Neuronal stem cell (in vitro differentiated cells): Measurements from ENCODE around the gene TYK2.
A peak's percentile ranks its signal among the peaks of the same experiment; 100 is the strongest.

Source experiments
- DNase-seq: peaks from one replicate; pipeline ENCODE4 v3.0.0-alpha.2; 2013; ENCODE audit warnings: low spot score
- H2AFZ ChIP-seq: one replicate; pipeline ENCODE4 v1.6.1; 2013; ENCODE audit warnings: mild to moderate bottlenecking, low read length, inconsistent platforms
- H2AK5ac ChIP-seq: 2 replicates; pipeline ENCODE4 v1.6.1; 2013; ENCODE audit warnings: low read depth, mild to moderate bottlenecking, inconsistent platforms, low read length, moderate library complexity, mixed read lengths
- H2BK120ac ChIP-seq: 2 replicates; pipeline ENCODE4 v1.6.1; 2013; ENCODE audit warnings: low read depth, mild to moderate bottlenecking, inconsistent platforms, low read length, moderate library complexity, mixed read lengths
- H2BK12ac ChIP-seq: one replicate; pipeline ENCODE4 v1.6.1; 2013; ENCODE audit warnings: low read length, inconsistent platforms
- H2BK15ac ChIP-seq: 2 replicates; pipeline ENCODE4 v1.6.1; 2013; ENCODE audit warnings: mild to moderate bottlenecking, low read length, inconsistent platforms, mixed read lengths
- H2BK5ac ChIP-seq: one replicate; pipeline ENCODE4 v1.6.1; 2013; ENCODE audit warnings: inconsistent platforms, mild to moderate bottlenecking, low read length, moderate library complexity
- H3K14ac ChIP-seq: one replicate; pipeline ENCODE4 v1.6.1; 2013; ENCODE audit warnings: low read length, inconsistent platforms
- H3K18ac ChIP-seq: 2 replicates; pipeline ENCODE4 v1.6.1; 2013; ENCODE audit warnings: low read length, inconsistent platforms
- H3K23ac ChIP-seq: 2 replicates; pipeline ENCODE4 v1.6.1; 2013; ENCODE audit warnings: low read depth, mild to moderate bottlenecking, mixed read lengths, low read length, inconsistent platforms; ENCODE audit not compliant: poor library complexity
- H3K27ac ChIP-seq: replicated peaks from 3 replicates; pipeline ENCODE4 v1.5.1; 2013; ENCODE audit warnings: low read length, inconsistent platforms
- H3K27me3 ChIP-seq, 3 experiments: 2 replicates each; pipeline ENCODE4 v1.6.1; 2013; ENCODE audit warnings: low read length in 3 of 3, mild to moderate bottlenecking in 2 of 3, inconsistent platforms in 1 of 3, low read depth in 1 of 3, mixed read lengths in 1 of 3, moderate library complexity in 1 of 3; ENCODE audit not compliant: control insufficient read depth in 3 of 3, insufficient read depth in 3 of 3
- H3K36me3 ChIP-seq, 2 donors: replicated peaks in 1 of 2; 2 replicates each; pipeline ENCODE4 v1.6.1; 2013; ENCODE audit warnings: low read length in 2 of 2; ENCODE audit not compliant: control insufficient read depth in 2 of 2, insufficient read depth in 2 of 2
- H3K4ac ChIP-seq: 2 replicates; pipeline ENCODE4 v1.6.1; 2013; ENCODE audit warnings: inconsistent platforms, mild to moderate bottlenecking, low read length, moderate library complexity
- H3K4me1 ChIP-seq, 2 donors: 1 replicate in 1 of 2; 2 replicates in 1 of 2; pipeline ENCODE4 v1.6.1; 2013; ENCODE audit warnings: low read length in 2 of 2, low read depth in 1 of 2; ENCODE audit not compliant: control insufficient read depth in 2 of 2, insufficient read depth in 1 of 2
- H3K4me2 ChIP-seq: one replicate; pipeline ENCODE4 v1.6.1; 2013; ENCODE audit warnings: mild to moderate bottlenecking, low read length, inconsistent platforms; ENCODE audit not compliant: insufficient read depth, poor library complexity, severe bottlenecking
- H3K4me3 ChIP-seq, 2 donors: 2 replicates each; pipeline ENCODE4 v1.5.1; 2013; ENCODE audit warnings: low read length in 2 of 2, mild to moderate bottlenecking in 2 of 2, inconsistent platforms in 1 of 2, moderate library complexity in 1 of 2
- H3K79me1 ChIP-seq: one replicate; pipeline ENCODE4 v1.6.1; 2013; ENCODE audit warnings: low read depth, mild to moderate bottlenecking, inconsistent platforms, low read length, moderate library complexity
- H3K9ac ChIP-seq: one replicate; pipeline ENCODE4 v1.6.1; 2013; ENCODE audit warnings: mild to moderate bottlenecking, low read depth, low read length, inconsistent platforms; ENCODE audit not compliant: poor library complexity
- H3K9me3 ChIP-seq, 2 donors: replicated peaks in 1 of 2; 2 replicates each; pipeline versions ENCODE3 to v1.6.1; 2013; ENCODE audit warnings: low read length in 2 of 2, mild to moderate bottlenecking in 2 of 2, inconsistent platforms in 1 of 2, low read depth in 1 of 2, mixed read lengths in 1 of 2, moderate library complexity in 1 of 2; ENCODE audit not compliant: control insufficient read depth in 2 of 2, insufficient read depth in 1 of 2
- H4K8ac ChIP-seq: one replicate; pipeline ENCODE4 v1.6.1; 2013; ENCODE audit warnings: low read depth, mild to moderate bottlenecking, inconsistent platforms, low read length, moderate library complexity
- H4K91ac ChIP-seq: one replicate; pipeline ENCODE4 v1.6.1; 2013; ENCODE audit warnings: low read length, low read depth, mild to moderate bottlenecking, inconsistent platforms; ENCODE audit not compliant: poor library complexity
- WGBS, 2 donors: extraction: QIAGEN DNeasy Blood & Tissue Kit; methylation state at CpG; one replicate each; pipeline ENCODE4 v1.1.7; 2013; ENCODE audit warnings: missing lambda C conversion rate in 2 of 2, mixed read lengths in 1 of 2; ENCODE audit not compliant: insufficient read length in 2 of 2, insufficient replicate concordance in 1 of 2; ENCODE audit errors: extremely low coverage in 2 of 2; 5-methylcytosine and 5-hydroxymethylcytosine counted together

The TYK2 gene

GRCh38 chr19:10419646-10420443 lies 39.5 kb upstream of the TYK2 start:
- no peak overlapping the region for H3K27ac ChIP-seq
- H3K4me3 ChIP-seq = peak overlapping the region; percentile 45 to 78
- no peaks in the 10 kb centered on the region for H3K36me3 ChIP-seq
- no peak overlapping the region for H4K8ac ChIP-seq
- H2AFZ ChIP-seq = peak overlapping the region; percentile 80
- no peak overlapping the region for H3K23ac ChIP-seq
- H3K4me2 ChIP-seq = peak overlapping the region; percentile 94
- peak overlapping the region; percentile 63 for H3K9ac ChIP-seq
- H2BK120ac ChIP-seq = no peak overlapping the region
- no peak overlapping the region for H3K4ac ChIP-seq
- peak overlapping the region; percentile 68 for H2AK5ac ChIP-seq
- H2BK15ac ChIP-seq = no peak overlapping the region
- DNase-seq = peak; percentile 90
- H3K27me3 ChIP-seq = peaks cover 14 to 74% (median 60%) of the 10 kb centered on the region in 3 experiments
- H4K91ac ChIP-seq = no peak overlapping the region
- peak overlapping the region; percentile 44 for H3K14ac ChIP-seq
- H3K9me3 ChIP-seq = peaks cover 0 to 3% of the 10 kb centered on the region in 2 donors
- peaks cover 20 to 37% of the 10 kb centered on the region in 2 donors for H3K4me1 ChIP-seq
- peak overlapping the region; percentile 50 for H2BK12ac ChIP-seq
- H2BK5ac ChIP-seq = peak overlapping the region; percentile 36
- WGBS, 2 donors = no CpG with 5 or more reads among the region's 61 CpGs
- H3K18ac ChIP-seq = peak overlapping the region; percentile 90
- H3K79me1 ChIP-seq = no peaks in the 10 kb centered on the region

- Histone ChIP-seq H2BK120ac (no peak overlapping the region), H2BK5ac (peak overlapping the region; percentile 36), H3K27ac (no peak overlapping the region), H3K79me1 (no peaks in the 10 kb centered on the region), H2BK15ac (peak overlapping the region; percentile 90), H3K18ac (peak overlapping the region; percentile 90), H3K14ac (peak overlapping the region; percentile 44), H3K4me3 (peak overlapping the region; percentile 45 to 78), H4K91ac (no peak overlapping the region), H2AK5ac (peak overlapping the region; percentile 68), H4K8ac (no peak overlapping the region), H3K27me3 (peaks cover 11 to 69% (median 55%) of the 10 kb centered on the region in 3 experiments), H3K9me3 (peaks cover 4 to 5% of the 10 kb centered on the region in 2 donors), H3K23ac (no peak overlapping the region), H3K4me2 (peak overlapping the region; percentile 94), H3K4ac (no peak overlapping the region), H2AFZ (peak overlapping the region; percentile 80), H3K9ac (peak overlapping the region; percentile 31), H3K36me3 (no peaks in the 10 kb centered on the region), H3K4me1 (peaks cover 18 to 37% of the 10 kb centered on the region in 2 donors), H2BK12ac (peak overlapping the region; percentile 50)
- no peak for DNase-seq
- no CpG with 5 or more reads among the region's 40 CpGs for WGBS, 2 donors
These were observed 38.9 kb upstream of the TYK2 start for GRCh38 chr19:10419200-10419645.

- Histone ChIP-seq H3K4me3 (peak overlapping the region in 1 of 2 donors; percentile 50), H2BK120ac (no peak overlapping the region), H3K79me1 (no peaks in the 10 kb centered on the region), H3K14ac (no peak overlapping the region), H3K27me3 (peaks cover 11 to 63% (median 54%) of the 10 kb centered on the region in 3 experiments), H3K4me2 (peak overlapping the region; percentile 94), H3K36me3 (no peaks in the 10 kb centered on the region), H3K9me3 (peaks cover 4 to 5% of the 10 kb centered on the region in 2 donors), H3K4ac (no peak overlapping the region), H2AK5ac (no peak overlapping the region), H3K9ac (no peak overlapping the region), H2BK15ac (peak overlapping the region; percentile 90), H4K8ac (no peak overlapping the region), H3K27ac (peak overlapping the region; percentile 28), H3K18ac (peak overlapping the region; percentile 90), H2BK12ac (no peak overlapping the region), H3K4me1 (peaks cover 18 to 37% of the 10 kb centered on the region in 2 donors), H3K23ac (no peak overlapping the region), H2BK5ac (no peak overlapping the region), H4K91ac (no peak overlapping the region), H2AFZ (peak overlapping the region; percentile 80)
- peak; percentile 62 for DNase-seq
- WGBS, 2 donors = no CpG with 5 or more reads among the region's 32 CpGs
These were observed 38.3 kb upstream of the TYK2 start for GRCh38 chr19:10418485-10419199.

- no peak overlapping the region for H2BK5ac ChIP-seq
- H4K91ac ChIP-seq = no peak overlapping the region
- no peak overlapping the region for H3K14ac ChIP-seq
- H3K27me3 ChIP-seq = peaks cover 11 to 59% (median 49%) of the 10 kb centered on the region in 3 experiments
- H3K4me3 ChIP-seq = no peak overlapping the region
- H3K4me1 ChIP-seq = peaks cover 18 to 37% of the 10 kb centered on the region in 2 donors
- no peak overlapping the region for H3K4ac ChIP-seq
- no peak overlapping the region for H3K9ac ChIP-seq
- H3K9me3 ChIP-seq = peaks cover 4 to 5% of the 10 kb centered on the region in 2 donors
- no peak overlapping the region for H3K23ac ChIP-seq
- peak overlapping the region; percentile 80 for H2AFZ ChIP-seq
- peak overlapping the region; percentile 71 for H3K27ac ChIP-seq
- no peak overlapping the region for H3K18ac ChIP-seq
- H4K8ac ChIP-seq = no peak overlapping the region
- H2BK120ac ChIP-seq = no peak overlapping the region
- H3K79me1 ChIP-seq = no peaks in the 10 kb centered on the region
- WGBS, 2 donors = no CpG with 5 or more reads among the region's 3 CpGs
- peak overlapping the region; percentile 64 for H3K4me2 ChIP-seq
- H2BK12ac ChIP-seq = no peak overlapping the region
- no peak overlapping the region for H2AK5ac ChIP-seq
- no peak for DNase-seq
- no peak overlapping the region for H2BK15ac ChIP-seq
- no peaks in the 10 kb centered on the region for H3K36me3 ChIP-seq
These were observed 37.8 kb upstream of the TYK2 start for GRCh38 chr19:10418235-10418484.
